ENCODE measurements around the gene ODAD2. TPM values are rescaled to one million over a fixed set of nuclear protein-coding genes. Genes with fewer than 3 reads are reported as not detected.

ODAD2 gene
- total RNA-seq, 1 experiment from 2014 or later = not detected

- no peak for DNase-seq (ENCODE audit: low read depth)
Observed at GRCh38 chr10:27770181-27770580, 228.7 kb downstream of the ODAD2 start.

All from RPMI7951 (cell line).